ENCODE measurements around the gene SCD5.

- TF ChIP-seq CBX5 (IDR thresholded peaks at IDR 0.05; ENCODE audit: low read depth, low read length) (no peak), CHD2 (IDR thresholded peaks at IDR 0.05; ENCODE audit: low read length) (no peak), CTCF (IDR thresholded peaks at IDR 0.05; ENCODE audit: control extremely low read depth in 1 of 3, insufficient read depth in 1 of 3, low read depth in 1 of 3, low read length in 3 of 3) (no peak), ATF3 (IDR thresholded peaks at IDR 0.05; ENCODE audit: insufficient read depth, low read depth, low read length) (no peak)
- TF ChIP-seq, protein P1, sequence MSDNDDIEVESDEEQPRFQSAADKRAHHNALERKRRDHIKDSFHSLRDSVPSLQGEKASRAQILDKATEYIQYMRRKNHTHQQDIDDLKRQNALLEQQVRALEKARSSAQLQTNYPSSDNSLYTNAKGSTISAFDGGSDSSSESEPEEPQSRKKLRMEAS (IDR thresholded peaks at IDR 0.05), result no peak
Observed at GRCh38 chr4:82839624-82840023, 41.0 kb upstream of the SCD5 start.
